H9 (cell line): ENCODE data around the gene SRPK3. TPM values are rescaled to one million over a fixed set of nuclear protein-coding genes. Genes with fewer than 3 reads are reported as not detected.

Source experiments
- DNase-seq: peaks from one replicate; pipeline ENCODE4 v3.0.0-alpha.2; 2017
- H2AFZ ChIP-seq: one replicate; pipeline ENCODE4 v1.6.1; 2013; ENCODE audit warnings: mild to moderate bottlenecking, low read length, control low read depth, moderate library complexity
- H2AK5ac ChIP-seq: 2 replicates; pipeline ENCODE4 v1.6.1; 2013; ENCODE audit warnings: low read length, control low read depth, mixed read lengths; ENCODE audit not compliant: insufficient read length
- H2BK120ac ChIP-seq: one replicate; pipeline ENCODE4 v1.6.1; 2013; ENCODE audit warnings: low read depth, mild to moderate bottlenecking, low read length, control low read depth, inconsistent platforms; ENCODE audit not compliant: poor library complexity, severe bottlenecking
- H2BK12ac ChIP-seq: 2 replicates; pipeline ENCODE4 v1.6.1; 2013; ENCODE audit warnings: low read length, control low read depth, mixed read lengths, low read depth; ENCODE audit not compliant: insufficient read length
- H2BK15ac ChIP-seq: 2 replicates; pipeline ENCODE4 v1.6.1; 2013; ENCODE audit warnings: low read depth, low read length, control low read depth
- H2BK20ac ChIP-seq: one replicate; pipeline ENCODE4 v1.6.1; 2013; ENCODE audit warnings: low read depth, mild to moderate bottlenecking, low read length, control low read depth, inconsistent platforms; ENCODE audit not compliant: poor library complexity, severe bottlenecking
- H2BK5ac ChIP-seq: 2 replicates; pipeline ENCODE4 v1.6.1; 2013; ENCODE audit warnings: low read length, control low read depth, mixed read lengths; ENCODE audit not compliant: insufficient read length
- H3K14ac ChIP-seq: 2 replicates; pipeline ENCODE4 v1.6.1; 2013; ENCODE audit warnings: low read length, control low read depth; ENCODE audit not compliant: insufficient read depth
- H3K18ac ChIP-seq: 2 replicates; pipeline ENCODE4 v1.6.1; 2013; ENCODE audit warnings: low read depth, mild to moderate bottlenecking, mixed read lengths, low read length, control low read depth; ENCODE audit not compliant: insufficient read length
- H3K23ac ChIP-seq: 2 replicates; pipeline ENCODE4 v1.6.1; 2013; ENCODE audit warnings: low read length, control low read depth, mixed read lengths, low read depth; ENCODE audit not compliant: insufficient read length
- H3K23me2 ChIP-seq: 2 replicates; pipeline ENCODE4 v1.6.1; 2013; ENCODE audit warnings: low read depth, mild to moderate bottlenecking, mixed read lengths, low read length, control low read depth; ENCODE audit not compliant: insufficient read length, poor library complexity, severe bottlenecking
- H3K27ac ChIP-seq: 2 replicates; pipeline ENCODE4 v1.5.1; 2013; ENCODE audit warnings: low read length, control low read depth, mixed read lengths, low read depth; ENCODE audit not compliant: insufficient read length
- H3K27me3 ChIP-seq: 2 replicates; pipeline ENCODE4 v1.6.1; 2013; ENCODE audit warnings: low read length, control low read depth, inconsistent platforms; ENCODE audit not compliant: insufficient read depth
- H3K4ac ChIP-seq: 2 replicates; pipeline ENCODE4 v1.6.1; 2013; ENCODE audit warnings: low read depth, mild to moderate bottlenecking, control low read depth, inconsistent platforms, low read length, moderate library complexity
- H3K4me1 ChIP-seq: 2 replicates; pipeline ENCODE4 v1.6.1; 2013; ENCODE audit warnings: low read length, control low read depth, inconsistent platforms; ENCODE audit not compliant: insufficient read depth
- H3K4me2 ChIP-seq: 2 replicates; pipeline ENCODE4 v1.6.1; 2013; ENCODE audit warnings: low read length, control low read depth, mixed read lengths; ENCODE audit not compliant: insufficient read length, insufficient read depth
- H3K56ac ChIP-seq: 2 replicates; pipeline ENCODE4 v1.6.1; 2013; ENCODE audit warnings: low read depth, mild to moderate bottlenecking, mixed read lengths, low read length, control low read depth; ENCODE audit not compliant: insufficient read length
- H3K79me1 ChIP-seq: 2 replicates; pipeline ENCODE4 v1.6.1; 2013; ENCODE audit warnings: low read depth, mild to moderate bottlenecking, moderate library complexity, low read length, control low read depth, inconsistent platforms; ENCODE audit not compliant: insufficient read depth, poor library complexity, severe bottlenecking
- H3K79me2 ChIP-seq: 2 replicates; pipeline ENCODE4 v1.6.1; 2013; ENCODE audit warnings: low read length, control low read depth, inconsistent platforms; ENCODE audit not compliant: insufficient read depth
- H3K9ac ChIP-seq: 2 replicates; pipeline ENCODE4 v1.6.1; 2013; ENCODE audit warnings: low read length, control low read depth, mixed read lengths; ENCODE audit not compliant: insufficient read length; ENCODE audit errors: extremely low read depth
- H3K9me3 ChIP-seq: one replicate; pipeline ENCODE4 v1.6.1; 2013; ENCODE audit warnings: low read depth, low read length, inconsistent platforms; ENCODE audit not compliant: control insufficient read depth
- H3T11ph ChIP-seq: one replicate; pipeline ENCODE4 v1.6.1; 2013; ENCODE audit warnings: mild to moderate bottlenecking, low read length, control low read depth, inconsistent platforms
- H4K20me1 ChIP-seq: one replicate; pipeline ENCODE4 v1.6.1; 2013; ENCODE audit not compliant: control insufficient read depth, insufficient read length, insufficient read depth
- H4K5ac ChIP-seq: 2 replicates; pipeline ENCODE4 v1.6.1; 2013; ENCODE audit warnings: low read depth, mild to moderate bottlenecking, mixed read lengths, low read length, control low read depth; ENCODE audit not compliant: insufficient read length
- H4K8ac ChIP-seq: replicated peaks from 2 replicates; pipeline ENCODE4 v1.6.1; 2013; ENCODE audit warnings: low read length, control low read depth, mixed read lengths, low read depth; ENCODE audit not compliant: insufficient read length
- H4K91ac ChIP-seq: 2 replicates; pipeline ENCODE4 v1.6.1; 2013; ENCODE audit warnings: low read depth, mild to moderate bottlenecking, moderate library complexity, mixed read lengths, low read length, control low read depth; ENCODE audit not compliant: insufficient read length
- H3K27ac Mint-ChIP-seq, 3 experiments: 2 replicates in 2 of 3; 3 replicates in 1 of 3; pipeline ENCODE4 v1.8.0; 2020 to 2021; ENCODE audit warnings: mixed read lengths in 3 of 3, mild to moderate bottlenecking in 1 of 3, moderate library complexity in 1 of 3
- H3K27me3 Mint-ChIP-seq: 2 replicates; pipeline ENCODE4 v1.8.0; 2021; ENCODE audit warnings: low read depth, mild to moderate bottlenecking, moderate library complexity, mixed read lengths
- H3K36me3 Mint-ChIP-seq, 3 experiments: 2 replicates in 2 of 3; 3 replicates in 1 of 3; pipeline ENCODE4 v1.8.0; 2020 to 2021; ENCODE audit warnings: low read depth in 3 of 3, mixed read lengths in 3 of 3; ENCODE audit not compliant: insufficient read depth in 1 of 3
- H3K4me1 Mint-ChIP-seq, 2 experiments: 2 replicates each; pipeline ENCODE4 v1.8.0; 2020; ENCODE audit warnings: mixed read lengths in 2 of 2
- H3K4me3 Mint-ChIP-seq, 2 experiments: 2 replicates in 1 of 2; 3 replicates in 1 of 2; pipeline ENCODE4 v1.8.0; 2020 to 2021; ENCODE audit warnings: mild to moderate bottlenecking in 2 of 2, mixed read lengths in 2 of 2, moderate library complexity in 1 of 2
- H3K9me3 Mint-ChIP-seq, 2 experiments: 2 replicates in 1 of 2; 3 replicates in 1 of 2; pipeline ENCODE4 v1.8.0; 2020; ENCODE audit warnings: mild to moderate bottlenecking in 2 of 2, mixed read lengths in 2 of 2, moderate library complexity in 1 of 2
- WGBS: extraction: QIAGEN DNeasy Blood & Tissue Kit; methylation state at CpG from one replicate; pipeline ENCODE4 v1.1.7; 2013; ENCODE audit warnings: missing lambda C conversion rate, low lambda C conversion rate, mixed read lengths; ENCODE audit not compliant: insufficient read length; ENCODE audit errors: extremely low coverage; 5-methylcytosine and 5-hydroxymethylcytosine counted together
- total RNA-seq: library from RNA; stranded (reverse); gene quantifications from 2 replicates; pipeline ENCODE4 v1.2.1, GENCODE V29; 2021
- TF ChIP-seq, protein P1 (sequence below): fragments of 200-600 bp; sonication (generic); conservative IDR thresholded peaks from 3 replicates; pipeline ENCODE4 v1.8.0; 2021; ENCODE audit warnings: antibody characterized with exemption, mild to moderate bottlenecking

Gene SRPK3
- total RNA-seq, 1 experiment from 2014 or later, result not detected

DNA sequence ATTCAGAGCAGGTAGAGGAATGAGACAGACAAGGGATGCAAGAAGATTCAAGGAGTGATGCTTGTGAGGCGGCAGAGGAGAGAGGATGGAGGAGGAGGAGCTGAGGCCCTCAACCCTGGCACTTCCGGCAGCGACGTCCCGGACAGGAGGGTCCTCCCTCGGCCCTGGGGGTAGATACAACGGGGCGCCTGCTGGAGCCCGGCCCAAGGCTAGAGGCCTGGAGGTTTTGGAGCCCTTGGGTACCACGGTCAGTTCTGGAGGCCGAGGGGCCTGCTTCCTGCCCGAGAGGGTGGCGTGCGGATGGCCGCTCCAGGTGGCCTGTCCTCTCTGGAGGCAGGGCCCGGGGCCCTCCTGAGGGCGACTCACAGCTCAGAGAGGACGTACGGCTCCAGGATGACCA, 27.1 kb downstream of the SRPK3 start:
- H3K79me2 ChIP-seq, result peaks cover 26% of the 10 kb centered on the region
- H3K9me3 Mint-ChIP-seq, result peaks cover 58 to 63% of the 10 kb centered on the region in 2 experiments

More for the DNA sequence above, 27.1 kb downstream of the SRPK3 start:
- H3K9ac ChIP-seq, result no peak overlapping the region
- H3K4me2 ChIP-seq, result no peak overlapping the region
- H2BK20ac ChIP-seq, result no peak overlapping the region
- H3K4me1 ChIP-seq, result no peaks in the 10 kb centered on the region
- H2BK120ac ChIP-seq, result no peak overlapping the region
- TF ChIP-seq, protein P1, sequence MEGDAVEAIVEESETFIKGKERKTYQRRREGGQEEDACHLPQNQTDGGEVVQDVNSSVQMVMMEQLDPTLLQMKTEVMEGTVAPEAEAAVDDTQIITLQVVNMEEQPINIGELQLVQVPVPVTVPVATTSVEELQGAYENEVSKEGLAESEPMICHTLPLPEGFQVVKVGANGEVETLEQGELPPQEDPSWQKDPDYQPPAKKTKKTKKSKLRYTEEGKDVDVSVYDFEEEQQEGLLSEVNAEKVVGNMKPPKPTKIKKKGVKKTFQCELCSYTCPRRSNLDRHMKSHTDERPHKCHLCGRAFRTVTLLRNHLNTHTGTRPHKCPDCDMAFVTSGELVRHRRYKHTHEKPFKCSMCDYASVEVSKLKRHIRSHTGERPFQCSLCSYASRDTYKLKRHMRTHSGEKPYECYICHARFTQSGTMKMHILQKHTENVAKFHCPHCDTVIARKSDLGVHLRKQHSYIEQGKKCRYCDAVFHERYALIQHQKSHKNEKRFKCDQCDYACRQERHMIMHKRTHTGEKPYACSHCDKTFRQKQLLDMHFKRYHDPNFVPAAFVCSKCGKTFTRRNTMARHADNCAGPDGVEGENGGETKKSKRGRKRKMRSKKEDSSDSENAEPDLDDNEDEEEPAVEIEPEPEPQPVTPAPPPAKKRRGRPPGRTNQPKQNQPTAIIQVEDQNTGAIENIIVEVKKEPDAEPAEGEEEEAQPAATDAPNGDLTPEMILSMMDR, result no peak
- H3K23ac ChIP-seq, result no peak overlapping the region
- no peak overlapping the region for H3K14ac ChIP-seq
- no peak overlapping the region for H3K18ac ChIP-seq
- no peaks in the 10 kb centered on the region for H4K20me1 ChIP-seq
- no peak overlapping the region for H2BK15ac ChIP-seq
- H4K5ac ChIP-seq, result no peak overlapping the region
- H3K79me1 ChIP-seq, result no peaks in the 10 kb centered on the region
- Mint-ChIP-seq H3K27ac (peak overlapping the region in 1 of 3 experiments; percentile 3; a peak in 1 of 7 replicates), H3K4me1 (peaks cover 9 to 15% of the 10 kb centered on the region in 2 experiments), H3K36me3 (peaks cover 9 to 26% (median 20%) of the 10 kb centered on the region in 3 experiments; a peak in 6 of 7 replicates), H3K27me3 (peaks cover 5% of the 10 kb centered on the region), H3K4me3 (no peak overlapping the region)
- no peak overlapping the region for H2AFZ ChIP-seq
- no peaks in the 10 kb centered on the region for H3K27me3 ChIP-seq
- no peak overlapping the region for H4K91ac ChIP-seq
- H2BK5ac ChIP-seq, result no peak overlapping the region
- no peak overlapping the region for H4K8ac ChIP-seq
- no peak overlapping the region for H2BK12ac ChIP-seq
- no peak for DNase-seq
- no peak overlapping the region for H3K4ac ChIP-seq
- H3K23me2 ChIP-seq, result no peaks in the 10 kb centered on the region
- H3T11ph ChIP-seq, result no peak overlapping the region
- H3K9me3 ChIP-seq, result peaks cover 18% of the 10 kb centered on the region
- no peak overlapping the region for H3K27ac ChIP-seq
- no peak overlapping the region for H3K56ac ChIP-seq
- WGBS, result no CpG with 5 or more reads among the region's 19 CpGs
- no peak overlapping the region for H2AK5ac ChIP-seq
